CD4-positive, alpha-beta T cell treated with Interleukin-4 for 1 hour (primary cell): ENCODE data around the gene ZBTB49.
"Not testable (repeated sequence)": the region's sequence is repeated elsewhere in the genome, so short reads cannot be mapped to it uniquely, and the experiment has no call there.

Experiments
- DNase-seq, 2 donors: peaks; one replicate each; pipeline ENCODE4 v3.0.0-alpha.2; 2020 to 2022

Gene ZBTB49, protein sequence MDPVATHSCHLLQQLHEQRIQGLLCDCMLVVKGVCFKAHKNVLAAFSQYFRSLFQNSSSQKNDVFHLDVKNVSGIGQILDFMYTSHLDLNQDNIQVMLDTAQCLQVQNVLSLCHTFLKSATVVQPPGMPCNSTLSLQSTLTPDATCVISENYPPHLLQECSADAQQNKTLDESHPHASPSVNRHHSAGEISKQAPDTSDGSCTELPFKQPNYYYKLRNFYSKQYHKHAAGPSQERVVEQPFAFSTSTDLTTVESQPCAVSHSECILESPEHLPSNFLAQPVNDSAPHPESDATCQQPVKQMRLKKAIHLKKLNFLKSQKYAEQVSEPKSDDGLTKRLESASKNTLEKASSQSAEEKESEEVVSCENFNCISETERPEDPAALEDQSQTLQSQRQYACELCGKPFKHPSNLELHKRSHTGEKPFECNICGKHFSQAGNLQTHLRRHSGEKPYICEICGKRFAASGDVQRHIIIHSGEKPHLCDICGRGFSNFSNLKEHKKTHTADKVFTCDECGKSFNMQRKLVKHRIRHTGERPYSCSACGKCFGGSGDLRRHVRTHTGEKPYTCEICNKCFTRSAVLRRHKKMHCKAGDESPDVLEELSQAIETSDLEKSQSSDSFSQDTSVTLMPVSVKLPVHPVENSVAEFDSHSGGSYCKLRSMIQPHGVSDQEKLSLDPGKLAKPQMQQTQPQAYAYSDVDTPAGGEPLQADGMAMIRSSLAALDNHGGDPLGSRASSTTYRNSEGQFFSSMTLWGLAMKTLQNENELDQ

DNA sequence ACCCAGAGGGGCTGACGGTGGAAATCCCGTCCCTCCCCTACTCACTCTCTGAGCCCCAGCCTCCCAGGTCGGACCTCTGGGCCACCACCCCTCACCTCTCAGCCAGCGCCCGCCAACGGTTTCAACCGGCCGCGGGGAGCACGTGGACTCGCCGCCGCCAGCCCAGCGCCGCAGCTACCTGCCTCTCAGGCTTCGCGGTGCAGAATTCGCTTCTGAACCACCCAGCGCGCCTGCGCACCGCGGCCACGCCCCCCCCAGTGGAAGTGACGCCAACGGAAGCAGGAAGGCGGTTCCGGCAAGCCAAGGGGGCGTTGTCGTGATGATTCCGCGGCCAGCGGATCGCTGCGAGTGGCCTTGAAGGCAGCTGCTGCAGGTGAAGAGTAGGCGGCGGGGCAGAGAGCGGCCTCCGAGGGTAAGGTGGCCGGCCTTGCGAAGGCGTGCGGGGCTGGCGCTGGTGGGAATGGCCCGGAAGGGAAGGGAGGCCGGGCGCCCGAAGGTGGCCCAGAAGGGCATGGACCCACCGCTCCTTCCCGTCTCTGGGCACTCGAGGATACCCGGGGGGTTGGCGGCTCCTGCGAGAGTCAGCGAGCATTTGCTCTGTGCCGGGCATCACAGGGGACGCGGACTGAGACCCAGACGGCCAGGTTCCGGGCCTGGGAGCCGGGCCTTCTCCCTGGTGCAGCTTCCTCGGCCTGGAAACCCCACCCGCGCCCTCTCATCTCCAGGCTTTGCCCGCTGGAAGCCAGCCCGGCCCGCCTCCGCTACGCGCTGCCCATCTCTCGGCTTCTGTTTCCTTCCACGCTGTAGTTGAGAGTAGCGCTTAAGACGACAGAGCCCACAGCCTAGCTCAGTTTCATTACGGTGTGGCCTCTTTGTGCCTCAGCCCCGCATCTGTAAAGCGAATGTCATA, at the start of gene ZBTB49, which contains the start of gene LYAR:
TSS of gene ZBTB49 (plus strand) at position 311 of the 910 bp plus-strand sequence. CDS start 9,695 bp downstream, outside the sequence.
TSS of gene LYAR (minus strand) at position 214 of the 910 bp plus-strand sequence. CDS start 6,412 bp downstream, outside the sequence.
- peak; percentile 95 to 97 for DNase-seq

DNA sequence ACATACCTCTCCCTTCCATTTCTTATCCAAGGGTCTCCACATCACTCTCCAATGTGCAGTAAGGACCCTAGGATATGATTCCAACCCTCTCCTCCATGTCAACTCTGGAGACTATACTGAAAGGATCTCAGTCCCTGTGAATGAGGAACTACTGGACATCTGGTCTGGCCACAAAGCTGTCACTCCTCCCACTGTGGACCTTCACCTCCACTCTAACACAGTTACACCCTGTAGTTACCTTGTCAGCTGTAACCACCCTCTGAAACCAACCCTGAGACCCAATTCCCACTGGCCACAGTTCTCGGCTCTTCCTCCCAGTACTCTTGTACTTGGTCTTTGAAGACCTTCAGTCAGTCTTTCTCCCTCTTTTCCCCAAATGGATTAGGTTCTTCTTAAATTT, 44.9 kb upstream of the ZBTB49 start:
- DNase-seq = no peak

DNA sequence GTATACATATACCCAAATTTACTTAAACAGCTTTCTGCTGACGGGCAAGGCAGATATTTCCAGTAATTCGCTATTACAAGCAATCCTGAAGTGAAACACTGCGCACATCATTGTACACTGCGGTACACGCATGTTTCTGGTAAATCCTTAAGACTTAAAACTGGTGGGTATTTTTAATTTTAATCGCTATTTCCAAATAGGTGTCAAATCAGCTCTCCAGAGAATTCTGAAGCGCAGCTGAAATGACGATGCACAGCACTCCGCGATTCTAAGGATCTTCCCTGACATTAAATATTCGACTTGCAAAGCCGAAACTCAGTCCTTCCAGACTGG, 42.4 kb upstream of the ZBTB49 start:
- DNase-seq = no peak

DNA sequence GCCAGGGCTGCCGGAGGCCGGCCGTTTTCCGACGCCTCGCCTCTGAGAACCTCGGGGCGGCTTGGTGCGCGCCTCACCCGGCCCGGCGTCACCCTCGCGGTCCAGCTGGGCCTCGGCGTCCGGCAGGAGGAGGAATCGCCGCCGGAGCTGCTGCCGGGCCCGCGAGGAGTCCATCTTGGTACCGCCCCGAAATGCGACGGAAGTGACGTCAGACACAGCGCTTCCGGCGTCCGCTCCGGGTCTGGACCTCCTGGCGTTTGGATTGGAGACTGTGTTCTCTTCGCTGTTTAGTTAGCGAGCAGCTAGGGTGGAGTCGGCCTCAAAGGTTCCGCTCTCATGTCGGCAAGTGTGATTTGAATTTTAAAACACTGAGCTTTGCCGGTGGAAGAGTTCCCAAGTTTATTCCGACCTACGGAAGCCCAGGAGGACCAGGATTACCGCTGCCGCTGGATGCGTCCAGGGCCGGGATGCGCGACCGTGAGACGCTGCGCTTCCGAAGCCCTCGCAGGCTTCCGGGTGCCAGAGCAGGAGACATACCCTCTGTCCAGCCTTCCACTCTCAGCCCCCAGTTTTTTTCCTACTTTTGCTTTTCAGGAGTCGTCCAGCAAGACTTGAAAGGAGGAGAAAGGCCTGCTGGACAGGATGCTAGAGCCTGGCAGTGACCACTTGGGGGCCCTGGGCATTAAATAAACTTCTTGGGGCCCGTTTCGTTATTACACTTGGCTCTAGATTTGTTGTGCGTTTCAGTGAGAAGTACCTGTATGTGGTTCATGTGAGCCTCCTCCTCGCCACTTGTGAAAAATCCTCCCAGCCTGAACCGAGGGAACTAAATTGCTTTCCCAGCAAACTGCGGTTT, 41.8 kb upstream of the ZBTB49 start, which contains the start of gene TMEM128:
TSS of gene TMEM128 (minus strand) at position 195 of the 856 bp plus-strand sequence. CDS start at position 174, 21 bp downstream.
- peak; percentile 94 for DNase-seq

DNA sequence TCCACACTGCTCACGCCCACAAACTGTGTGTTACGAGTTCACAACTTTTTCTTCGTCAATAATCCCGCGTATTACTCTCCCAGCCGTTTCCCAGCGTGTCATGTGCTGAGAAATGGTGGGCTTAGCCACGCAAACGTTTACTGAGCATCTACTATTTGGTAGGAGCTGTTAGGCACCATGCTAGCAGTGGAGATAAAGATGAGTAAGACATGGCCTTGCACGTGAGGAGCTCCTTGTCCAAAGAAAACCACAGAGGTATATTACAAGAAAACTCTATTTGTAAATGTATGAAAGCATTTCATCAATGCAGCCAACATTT, 41.2 kb upstream of the ZBTB49 start:
- DNase-seq = no peak

DNA sequence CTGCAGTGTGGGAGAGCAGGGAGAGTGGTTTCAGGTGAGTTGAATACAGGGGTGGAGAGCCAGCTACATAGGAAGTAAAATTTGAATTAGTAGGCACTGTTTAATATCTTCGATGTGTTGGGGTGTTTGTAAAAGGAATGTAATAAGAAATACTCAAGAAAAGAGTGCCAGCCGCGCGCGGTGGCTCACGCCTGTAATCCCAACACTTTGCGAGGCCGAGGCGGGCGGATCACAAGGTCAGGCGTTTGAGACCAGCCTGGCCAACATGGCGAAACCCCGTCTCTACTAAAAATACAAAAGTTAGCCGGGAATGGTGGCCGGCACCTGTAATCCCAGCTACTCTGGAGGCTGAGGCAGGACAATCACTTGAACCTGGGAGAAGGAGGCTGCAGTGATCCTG, 40.7 kb upstream of the ZBTB49 start:
- DNase-seq = not testable (repeated sequence)

DNA sequence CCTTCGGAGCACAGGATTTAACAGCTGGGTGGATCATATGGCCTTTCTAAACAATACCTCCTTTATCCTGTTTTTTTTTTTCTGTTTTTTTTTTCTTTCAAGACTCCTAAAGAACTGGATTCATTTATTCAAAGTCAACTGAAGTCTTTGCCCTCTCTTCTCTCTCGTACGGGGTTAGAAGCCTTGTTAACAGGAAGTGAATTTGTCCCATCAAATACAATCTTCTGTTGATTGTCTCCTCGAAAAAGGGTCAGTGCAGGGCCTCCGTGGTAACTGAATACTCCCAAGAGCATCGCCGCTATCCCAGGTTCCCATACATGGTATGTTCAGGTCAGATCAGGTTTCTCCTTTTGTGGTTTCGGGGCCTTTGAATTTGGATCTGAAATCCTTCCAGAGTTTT, 40.2 kb upstream of the ZBTB49 start:
- DNase-seq = no peak

DNA sequence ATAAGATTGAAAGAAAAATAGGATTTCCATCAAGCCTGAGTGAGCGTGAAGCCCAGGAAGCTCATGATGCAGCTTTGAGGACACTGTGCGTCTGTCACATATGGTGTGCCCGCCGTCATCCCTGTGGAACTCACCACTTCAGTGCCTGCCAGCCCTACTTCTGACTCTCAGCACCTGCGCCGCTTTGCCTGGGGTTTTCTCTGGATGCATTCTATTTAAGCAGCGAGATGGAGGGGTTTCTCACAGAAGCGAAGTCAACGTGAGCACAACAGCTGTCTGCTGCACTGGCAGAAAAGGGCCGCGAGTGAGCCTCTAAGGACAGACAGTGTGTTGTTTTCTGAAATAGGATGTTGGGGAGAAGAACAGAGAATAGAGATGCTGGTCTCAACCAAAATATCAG, 35.9 kb upstream of the ZBTB49 start:
- DNase-seq = no peak

DNA sequence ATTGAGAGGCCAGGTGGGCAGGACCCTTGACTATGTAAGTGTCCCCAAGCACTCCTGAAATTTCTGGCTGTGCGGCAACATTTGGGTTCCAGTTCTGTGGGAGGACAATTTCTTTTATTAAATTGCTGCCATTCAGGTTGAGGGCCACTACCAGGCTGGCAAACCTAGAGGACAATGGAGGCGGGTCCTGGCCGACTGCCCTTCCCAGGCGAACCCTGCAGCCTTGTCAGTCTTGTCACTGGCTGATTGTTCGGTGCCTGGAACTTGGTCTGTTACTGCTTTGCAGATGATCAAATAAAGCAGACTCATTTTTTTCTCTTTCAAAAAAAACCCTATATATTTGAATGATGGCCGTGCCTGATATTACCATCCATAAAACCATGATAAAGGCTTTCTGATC, 35.4 kb upstream of the ZBTB49 start:
- DNase-seq = no peak

DNA sequence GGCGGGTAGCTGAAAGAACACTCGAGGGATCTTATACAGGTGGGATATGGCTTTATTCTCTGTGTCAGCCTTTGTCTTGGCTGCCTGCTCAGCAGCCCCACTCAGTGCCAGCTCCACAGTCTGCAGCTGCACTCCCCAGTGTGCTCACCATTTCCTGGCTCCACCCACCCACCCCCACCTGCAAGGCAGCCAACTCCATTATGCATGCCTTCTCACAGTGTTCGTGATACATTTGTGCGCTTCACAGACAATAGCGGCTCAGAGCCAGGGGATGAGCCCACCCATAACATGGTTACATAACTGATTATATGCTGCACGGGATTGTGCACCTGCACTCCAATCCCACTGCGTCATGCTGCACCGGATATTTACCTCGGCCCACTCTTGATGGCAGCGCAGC, 33.3 kb upstream of the ZBTB49 start:
- no peak for DNase-seq

DNA sequence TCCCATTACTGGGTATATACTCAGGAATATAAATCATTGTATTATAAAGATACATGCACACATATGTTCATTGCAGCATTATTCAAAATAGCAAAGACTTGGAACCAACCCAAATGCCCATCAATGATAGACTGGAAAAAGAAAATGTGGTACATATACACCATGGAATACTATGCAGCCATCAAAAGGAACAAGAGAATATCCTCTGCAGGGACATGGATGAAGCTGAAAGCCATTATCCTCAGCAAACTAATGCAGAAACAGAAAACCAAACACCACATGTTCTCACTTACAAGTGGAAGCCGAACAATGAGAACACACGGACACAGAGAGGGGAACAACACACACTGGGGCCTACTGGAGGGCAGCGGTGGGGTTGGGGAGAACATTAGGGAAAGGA, 32.3 kb upstream of the ZBTB49 start:
- DNase-seq = not testable (repeated sequence)

DNA sequence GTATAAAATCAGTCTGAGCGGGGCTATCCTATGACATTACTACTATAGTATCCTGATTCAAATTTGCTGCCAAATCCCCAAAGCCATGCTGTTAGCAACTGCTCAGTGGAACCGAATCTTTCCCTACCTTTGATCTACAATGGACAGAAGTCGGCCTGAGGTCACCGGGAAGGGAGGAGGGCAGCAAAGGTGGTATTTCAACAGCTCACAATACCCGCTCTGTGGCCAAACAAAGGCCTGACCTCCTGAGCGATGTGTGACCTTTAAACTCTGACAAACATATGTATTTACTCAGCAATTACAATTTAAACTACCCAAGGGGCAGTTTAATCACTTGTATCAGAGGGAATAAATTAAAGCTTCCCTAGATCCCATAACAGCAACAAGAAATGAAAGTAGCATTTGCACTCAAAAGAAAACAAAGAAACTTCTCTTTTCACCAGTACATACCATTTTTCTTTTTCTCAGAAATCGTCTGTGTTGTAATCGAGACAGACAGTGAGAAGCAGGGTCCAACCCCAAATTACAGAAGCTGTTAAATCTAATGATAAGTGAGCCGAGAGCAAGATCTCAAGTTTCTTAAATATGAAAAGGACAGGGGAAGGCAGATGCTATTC, 30.5 kb upstream of the ZBTB49 start:
- DNase-seq = no peak

DNA sequence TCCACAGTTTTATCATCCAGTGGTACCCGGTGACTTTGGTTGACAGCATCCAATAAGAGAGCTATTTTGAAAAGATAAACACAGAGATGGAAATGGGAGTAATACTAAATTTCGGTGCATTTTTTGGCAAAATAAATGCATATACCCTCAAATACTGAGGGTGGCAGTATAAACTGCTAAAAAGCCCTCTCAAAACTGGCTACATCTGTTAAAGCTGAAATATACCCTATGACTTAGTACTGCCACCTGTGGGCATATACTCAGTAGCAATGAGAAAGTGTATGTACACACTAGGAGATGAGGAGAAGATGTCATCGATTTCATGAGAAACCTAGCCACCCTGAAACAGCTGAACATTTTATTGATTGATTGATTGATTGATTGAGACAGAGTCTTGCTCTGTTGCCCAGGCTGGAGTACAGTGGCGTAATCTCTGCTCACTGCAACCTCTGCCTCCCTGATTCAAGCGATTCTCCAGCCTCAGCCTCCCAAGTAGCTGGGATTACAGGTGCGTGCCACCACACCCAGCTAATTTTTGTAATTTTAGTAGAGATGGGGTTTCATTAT, 29.8 kb upstream of the ZBTB49 start:
- DNase-seq = peak; percentile 29 to 83

DNA sequence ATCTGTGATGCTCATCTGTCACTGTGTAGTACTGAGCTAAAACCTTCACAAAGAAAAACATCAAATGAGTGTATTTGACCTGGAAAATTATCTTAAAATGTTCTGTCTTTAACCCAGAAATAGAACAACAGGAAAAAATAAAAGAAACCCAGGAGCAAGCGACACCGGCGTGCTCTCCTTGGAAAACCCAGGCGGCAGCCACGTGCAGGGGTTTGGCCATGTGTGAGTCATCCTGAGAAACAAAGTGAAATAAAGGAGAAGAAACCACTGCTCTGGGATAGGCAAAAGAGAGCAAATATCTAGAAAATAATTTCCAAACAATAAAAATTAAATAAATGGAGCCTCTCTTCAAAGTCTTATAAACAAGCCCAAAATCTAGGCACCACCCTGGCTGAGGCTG, 22.1 kb upstream of the ZBTB49 start:
- peak in 1 of 2 donors; percentile 26 for DNase-seq

DNA sequence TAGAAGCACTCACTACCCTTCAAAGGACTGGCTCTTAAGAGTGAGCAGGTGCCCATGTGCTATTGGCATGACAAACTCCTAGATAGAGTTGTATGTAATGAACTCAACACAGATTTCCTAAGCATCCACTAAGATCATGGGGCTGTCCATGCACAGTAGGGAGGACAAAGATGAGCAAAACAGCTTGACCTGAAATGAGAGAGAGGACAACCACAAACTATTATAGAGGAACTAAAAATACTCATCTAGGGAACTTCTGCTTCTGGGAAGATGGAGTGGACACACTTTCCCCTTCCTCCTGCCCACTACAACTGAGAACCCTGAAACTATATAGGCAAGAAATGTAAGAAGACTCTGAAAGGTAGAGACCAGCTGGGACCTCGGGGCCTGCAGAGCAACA, 21.3 kb upstream of the ZBTB49 start:
- no peak for DNase-seq

DNA sequence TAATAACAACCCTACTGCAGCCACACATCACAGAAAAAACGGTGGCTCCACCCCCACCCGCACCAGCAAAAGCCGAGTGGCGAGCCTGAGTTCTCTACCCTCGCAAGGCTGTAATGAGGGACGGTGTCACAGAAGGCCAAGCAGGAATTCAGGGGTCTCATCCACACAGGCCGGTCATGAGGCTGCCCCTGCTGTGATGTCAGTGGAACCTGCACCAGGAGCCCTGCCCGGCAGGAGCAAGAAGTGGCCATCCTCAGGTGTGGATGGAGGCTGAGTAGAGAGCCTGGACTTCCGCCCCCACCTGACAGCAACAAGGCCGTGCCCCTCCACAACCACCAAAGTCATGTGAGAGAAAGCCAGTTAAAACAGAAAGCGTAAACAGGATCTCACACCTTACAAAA, 20.7 kb upstream of the ZBTB49 start:
- DNase-seq = peak; percentile 51 to 75

DNA sequence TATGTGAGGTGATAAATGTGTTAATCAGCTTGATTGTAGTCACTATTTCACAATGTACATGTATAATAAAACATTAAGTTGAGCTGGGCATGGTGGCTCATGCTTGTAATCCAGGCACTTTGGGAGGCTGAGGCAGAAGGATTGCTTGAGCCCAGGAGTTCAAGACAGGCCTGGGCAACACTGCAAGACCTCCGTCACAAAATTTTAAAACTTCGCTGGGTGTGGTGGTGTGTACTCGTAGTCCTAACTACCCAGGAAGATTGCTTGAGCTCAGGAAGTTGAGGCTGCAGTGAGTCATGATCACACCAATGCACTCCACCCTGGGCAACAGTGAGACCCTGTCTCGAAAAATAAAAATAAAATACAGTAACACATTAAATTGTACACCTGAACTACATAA, 20.2 kb upstream of the ZBTB49 start:
- peak; percentile 73 to 75 for DNase-seq

DNA sequence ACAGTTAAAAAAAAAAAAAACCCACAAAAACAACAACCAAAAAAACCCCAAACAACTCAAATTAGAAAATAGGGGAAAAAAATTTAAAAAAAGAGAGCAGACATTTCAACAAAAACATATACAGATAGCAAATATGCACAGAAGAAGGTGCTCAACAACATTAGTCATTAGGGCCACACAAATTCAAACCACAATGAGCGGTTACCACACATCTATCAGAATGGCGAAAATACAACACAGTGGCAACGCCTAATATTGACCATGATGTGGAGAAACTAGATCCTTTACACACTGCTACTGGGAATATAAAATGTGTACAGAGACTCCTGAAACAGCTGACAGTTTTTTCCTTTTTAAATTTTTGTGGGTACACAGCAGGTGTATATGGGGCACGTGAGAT, 19.5 kb upstream of the ZBTB49 start:
- peak in 1 of 2 donors; percentile 35 for DNase-seq

DNA sequence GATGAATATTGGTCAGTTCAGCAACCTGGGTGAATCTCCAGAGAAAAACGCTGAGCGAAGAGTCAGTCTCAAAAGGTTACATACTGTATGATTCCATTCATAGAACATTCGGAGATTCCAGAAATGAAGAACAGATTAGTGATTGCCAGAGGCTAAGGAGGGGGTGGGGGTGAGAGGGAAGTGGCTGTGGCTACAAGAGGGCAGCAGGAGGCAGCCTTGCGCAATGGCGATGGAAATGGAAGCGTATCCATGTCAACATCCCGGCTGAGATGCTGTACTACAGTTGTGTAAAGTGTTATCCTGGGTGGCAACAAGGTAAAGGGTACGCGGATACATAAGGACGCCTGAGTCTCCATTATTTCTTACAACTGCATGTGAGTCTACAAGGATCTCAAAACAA, 18.1 kb upstream of the ZBTB49 start:
- no peak for DNase-seq

DNA sequence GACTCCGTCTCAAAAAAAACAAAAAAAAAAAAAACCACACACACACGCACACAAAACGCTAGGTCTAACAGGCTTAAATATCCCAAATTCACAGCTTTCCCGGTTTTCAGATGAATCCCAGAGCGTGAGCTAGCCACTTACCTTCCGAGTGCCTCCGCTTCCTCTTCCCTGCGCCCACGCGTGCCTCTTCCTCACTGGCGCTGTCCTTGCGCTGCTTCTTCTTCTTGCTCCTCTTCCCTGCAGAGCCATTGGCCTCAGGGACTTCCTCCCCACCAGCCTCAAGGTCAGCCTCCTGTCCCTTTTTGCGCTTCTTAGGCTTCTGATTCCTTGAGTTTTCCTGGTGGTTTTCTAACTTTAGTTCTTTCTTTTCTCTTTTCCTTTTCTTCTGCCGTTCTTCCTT, 15.8 kb upstream of the ZBTB49 start:
- no peak for DNase-seq

DNA sequence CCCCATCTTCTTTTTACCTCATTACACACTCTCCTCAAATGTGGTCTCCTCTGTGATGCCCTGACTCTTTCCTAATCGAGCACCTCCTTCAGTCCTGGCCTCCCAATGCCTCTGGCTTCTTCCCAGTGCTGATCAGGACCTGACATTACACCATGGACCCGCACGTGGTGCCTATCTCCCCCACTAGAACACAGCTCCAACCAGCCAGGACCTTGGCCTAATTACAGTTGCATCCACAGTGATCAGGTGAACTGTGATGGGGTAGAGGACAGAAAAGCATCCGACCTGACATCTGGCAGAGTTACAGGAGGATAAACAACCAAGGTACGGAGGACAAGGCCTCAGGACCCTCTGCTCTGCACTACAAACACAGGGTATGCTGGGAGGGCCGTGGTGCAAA, 12.5 kb upstream of the ZBTB49 start:
- DNase-seq = no peak
